Liver (tissue), 9 donors: ENCODE data around the gene TMEM108. TPM values are rescaled to one million over a fixed set of nuclear protein-coding genes. Genes with fewer than 3 reads are reported as not detected.

Source experiments
- DNase-seq: peaks from one replicate; pipeline ENCODE4 v3.0.0-alpha.2; 2017; ENCODE audit warnings: low spot score
- H3K27ac ChIP-seq, 2 donors: one replicate each; pipeline ENCODE4 v1.7.0; 2013; ENCODE audit warnings: inconsistent platforms in 2 of 2, low read length in 2 of 2, control low read depth in 1 of 2, low read depth in 1 of 2, mild to moderate bottlenecking in 1 of 2
- H3K27me3 ChIP-seq, 4 donors: one replicate each; pipeline versions ENCODE4 v1.6.1 to v1.7.0; 2013; ENCODE audit warnings: low read length in 3 of 4, inconsistent platforms in 1 of 4, mild to moderate bottlenecking in 1 of 4, moderate library complexity in 1 of 4; ENCODE audit not compliant: control insufficient read depth in 4 of 4, insufficient read depth in 4 of 4
- H3K36me3 ChIP-seq, 4 donors: one replicate each; pipeline versions ENCODE4 v1.6.1 to v1.7.0; 2013; ENCODE audit warnings: low read length in 3 of 4, mild to moderate bottlenecking in 3 of 4, low read depth in 1 of 4, moderate library complexity in 1 of 4; ENCODE audit not compliant: control insufficient read depth in 4 of 4, insufficient read depth in 3 of 4
- H3K4me1 ChIP-seq, 4 donors: one replicate each; pipeline versions ENCODE4 v1.6.1 to v1.7.0; 2013; ENCODE audit warnings: low read length in 3 of 4, mild to moderate bottlenecking in 3 of 4, moderate library complexity in 1 of 4; ENCODE audit not compliant: control insufficient read depth in 4 of 4, insufficient read depth in 4 of 4
- H3K4me3 ChIP-seq, 3 donors: one replicate each; pipeline versions ENCODE4 v1.6.1 to v1.7.0; 2013; ENCODE audit warnings: low read length in 3 of 3, control low read depth in 1 of 3, low read depth in 1 of 3, mild to moderate bottlenecking in 1 of 3
- H3K9ac ChIP-seq, 2 donors: one replicate each; pipeline ENCODE4 v1.7.0; 2013; ENCODE audit warnings: low read length in 2 of 2, mild to moderate bottlenecking in 2 of 2, moderate library complexity in 2 of 2, control low read depth in 1 of 2, low read depth in 1 of 2
- H3K9me3 ChIP-seq, 4 donors: one replicate each; pipeline versions ENCODE4 v1.6.1 to v1.7.0; 2013; ENCODE audit warnings: low read length in 3 of 4; ENCODE audit not compliant: control insufficient read depth in 4 of 4
- ATF3 ChIP-seq: IDR thresholded peaks from 2 replicates; pipeline ENCODE4 v1.6.1; 2016; ENCODE audit warnings: antibody characterized with exemption
- CTCF ChIP-seq: fragments of 150-350 bp; IDR thresholded peaks from 2 replicates; pipeline ENCODE4 v1.5.1; 2017; ENCODE audit warnings: improper control_type of control experiment, low read depth, low read length; ENCODE audit not compliant: missing input control
- EGR1 ChIP-seq, 2 donors: IDR thresholded peaks; 2 replicates each; pipeline ENCODE4 v1.6.1; 2016 to 2018; ENCODE audit warnings: antibody characterized with exemption in 2 of 2, low read depth in 2 of 2
- FOXA1 ChIP-seq: IDR thresholded peaks from 2 replicates; pipeline ENCODE4 v1.6.1; 2016; ENCODE audit warnings: antibody characterized with exemption
- FOXA2 ChIP-seq: IDR thresholded peaks from 2 replicates; pipeline ENCODE4 v1.6.1; 2016; ENCODE audit warnings: antibody characterized with exemption
- GABPA ChIP-seq, 2 donors: IDR thresholded peaks in 1 of 2; conservative IDR thresholded peaks in 1 of 2; 2 replicates each; pipeline ENCODE4 v1.6.1; 2016; ENCODE audit warnings: antibody characterized with exemption in 2 of 2, mild to moderate bottlenecking in 1 of 2, moderate library complexity in 1 of 2
- HNF4A ChIP-seq, 2 donors: conservative IDR thresholded peaks; 2 replicates each; pipeline ENCODE4 v1.6.1; 2016; ENCODE audit warnings: antibody characterized with exemption in 2 of 2, mild to moderate bottlenecking in 2 of 2
- HNF4G ChIP-seq: IDR thresholded peaks from 2 replicates; pipeline ENCODE4 v1.6.1; 2016; ENCODE audit warnings: antibody characterized with exemption
- JUND ChIP-seq, 2 donors: IDR thresholded peaks; 2 replicates each; pipeline ENCODE4 v1.6.1; 2016; ENCODE audit warnings: antibody characterized with exemption in 2 of 2
- NR2F2 ChIP-seq: IDR thresholded peaks from 2 replicates; pipeline ENCODE4 v1.6.1; 2016; ENCODE audit warnings: antibody characterized with exemption
- RAD21 ChIP-seq, 2 donors: IDR thresholded peaks; 2 replicates each; pipeline ENCODE4 v1.6.1; 2016; ENCODE audit warnings: antibody characterized with exemption in 2 of 2, mild to moderate bottlenecking in 2 of 2
- RXRA ChIP-seq, 2 donors: IDR thresholded peaks; 2 replicates each; pipeline ENCODE4 v1.6.1; 2017 to 2018; ENCODE audit warnings: antibody characterized with exemption in 2 of 2, mild to moderate bottlenecking in 1 of 2
- SP1 ChIP-seq: IDR thresholded peaks from 2 replicates; pipeline ENCODE4 v1.6.1; 2018; ENCODE audit warnings: antibody characterized with exemption, mild to moderate bottlenecking
- TAF1 ChIP-seq: conservative IDR thresholded peaks from 2 replicates; pipeline ENCODE4 v1.6.1; 2016; ENCODE audit warnings: antibody characterized with exemption, mild to moderate bottlenecking
- YY1 ChIP-seq: IDR thresholded peaks from 2 replicates; pipeline ENCODE4 v1.6.1; 2016; ENCODE audit warnings: antibody characterized with exemption, mild to moderate bottlenecking
- ZBTB33 ChIP-seq: IDR thresholded peaks from 2 replicates; pipeline ENCODE4 v1.6.1; 2016; ENCODE audit warnings: antibody characterized with exemption
- WGBS: extraction: QIAGEN DNeasy Blood & Tissue Kit; methylation state at CpG from one replicate; pipeline ENCODE4 v1.1.7; 2013; 5-methylcytosine and 5-hydroxymethylcytosine counted together
- polyA plus RNA-seq, 2 donors: library from polyadenylated mRNA; stranded (reverse) in 1 of 2; unstranded in 1 of 2; fragments of 200-250 nt in 1 of 2; fragments of >200 nt in 1 of 2; fragmentation: Nextera tagmentation in 1 of 2; extraction: Ambion mirVana in 1 of 2; gene quantifications; one replicate each; pipeline versions ENCODE4 v1.2.1 to v1.2.3, GENCODE V29; 2013 to 2015
- total RNA-seq, 2 donors: library from RNA; depleted of rRNA; stranded (reverse); fragments of >200 nt; gene quantifications; one replicate each; pipeline ENCODE4 v1.2.3, GENCODE V29; 2014
- TF ChIP-seq, protein P1 (sequence below): IDR thresholded peaks from 2 replicates; pipeline ENCODE4 v1.6.1; 2016; ENCODE audit warnings: antibody characterized with exemption
- TF ChIP-seq, protein P2 (sequence below): IDR thresholded peaks from 2 replicates; pipeline ENCODE4 v1.6.1; 2016; ENCODE audit warnings: antibody characterized with exemption, mild to moderate bottlenecking
- donor health status: healthy.
- donor health status: healthy.
- donor health status: healthy.
- donor health status: healthy.
- donor health status: healthy.

TMEM108 gene
- total and polyA plus RNA-seq, 4 donors, result 0.05 to 0.10 TPM; not detected in 2

DNA sequence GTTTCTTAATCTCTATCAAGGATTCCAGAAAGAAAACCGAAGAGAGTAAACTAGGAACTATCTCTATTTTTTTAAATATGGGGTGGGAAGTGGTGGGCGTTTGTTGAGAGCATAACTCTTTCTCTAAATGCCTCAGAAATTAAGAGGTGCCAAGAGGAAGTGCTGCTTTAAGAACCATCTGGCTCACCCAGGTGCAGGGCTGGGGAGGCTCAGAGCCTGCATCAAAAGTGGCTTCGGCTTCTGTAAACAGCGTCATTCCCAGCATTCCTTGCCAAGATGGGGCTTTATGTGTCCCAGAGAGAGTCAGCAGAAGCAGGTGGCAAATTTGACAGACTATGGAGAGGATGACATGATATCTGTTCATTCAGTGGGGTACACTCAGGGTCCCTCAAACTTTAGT, 238.4 kb downstream of the TMEM108 start:
- WGBS, result 63% methylated on average over 4 of the region's 4 CpGs
- Histone ChIP-seq H3K27me3 (no peaks in the 10 kb centered on the region), H3K4me1 (no peaks in the 10 kb centered on the region), H3K27ac (no peak overlapping the region), H3K4me3 (no peak overlapping the region), H3K9ac (no peak overlapping the region), H3K9me3 (no peaks in the 10 kb centered on the region), H3K36me3 (no peaks in the 10 kb centered on the region)
- no peak for DNase-seq
- no peak for TF ChIP-seq GABPA (IDR thresholded peaks at IDR 0.05 in 1 of 2, conservative IDR thresholded peaks at IDR 0.05 in 1 of 2)
- TF ChIP-seq SP1, result no peak
- no peak for TF ChIP-seq FOXA1
- TF ChIP-seq, protein P1, sequence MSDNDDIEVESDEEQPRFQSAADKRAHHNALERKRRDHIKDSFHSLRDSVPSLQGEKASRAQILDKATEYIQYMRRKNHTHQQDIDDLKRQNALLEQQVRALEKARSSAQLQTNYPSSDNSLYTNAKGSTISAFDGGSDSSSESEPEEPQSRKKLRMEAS, result no peak
- no peak for TF ChIP-seq CTCF
- TF ChIP-seq FOXA2, result no peak
- TF ChIP-seq YY1, result no peak
- TF ChIP-seq, protein P2, sequence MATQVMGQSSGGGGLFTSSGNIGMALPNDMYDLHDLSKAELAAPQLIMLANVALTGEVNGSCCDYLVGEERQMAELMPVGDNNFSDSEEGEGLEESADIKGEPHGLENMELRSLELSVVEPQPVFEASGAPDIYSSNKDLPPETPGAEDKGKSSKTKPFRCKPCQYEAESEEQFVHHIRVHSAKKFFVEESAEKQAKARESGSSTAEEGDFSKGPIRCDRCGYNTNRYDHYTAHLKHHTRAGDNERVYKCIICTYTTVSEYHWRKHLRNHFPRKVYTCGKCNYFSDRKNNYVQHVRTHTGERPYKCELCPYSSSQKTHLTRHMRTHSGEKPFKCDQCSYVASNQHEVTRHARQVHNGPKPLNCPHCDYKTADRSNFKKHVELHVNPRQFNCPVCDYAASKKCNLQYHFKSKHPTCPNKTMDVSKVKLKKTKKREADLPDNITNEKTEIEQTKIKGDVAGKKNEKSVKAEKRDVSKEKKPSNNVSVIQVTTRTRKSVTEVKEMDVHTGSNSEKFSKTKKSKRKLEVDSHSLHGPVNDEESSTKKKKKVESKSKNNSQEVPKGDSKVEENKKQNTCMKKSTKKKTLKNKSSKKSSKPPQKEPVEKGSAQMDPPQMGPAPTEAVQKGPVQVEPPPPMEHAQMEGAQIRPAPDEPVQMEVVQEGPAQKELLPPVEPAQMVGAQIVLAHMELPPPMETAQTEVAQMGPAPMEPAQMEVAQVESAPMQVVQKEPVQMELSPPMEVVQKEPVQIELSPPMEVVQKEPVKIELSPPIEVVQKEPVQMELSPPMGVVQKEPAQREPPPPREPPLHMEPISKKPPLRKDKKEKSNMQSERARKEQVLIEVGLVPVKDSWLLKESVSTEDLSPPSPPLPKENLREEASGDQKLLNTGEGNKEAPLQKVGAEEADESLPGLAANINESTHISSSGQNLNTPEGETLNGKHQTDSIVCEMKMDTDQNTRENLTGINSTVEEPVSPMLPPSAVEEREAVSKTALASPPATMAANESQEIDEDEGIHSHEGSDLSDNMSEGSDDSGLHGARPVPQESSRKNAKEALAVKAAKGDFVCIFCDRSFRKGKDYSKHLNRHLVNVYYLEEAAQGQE, result no peak
- TF ChIP-seq TAF1, result no peak
- no peak for TF ChIP-seq HNF4A (conservative IDR thresholded peaks at IDR 0.05)
- TF ChIP-seq RAD21 (IDR thresholded peaks at IDR 0.05), result no peak
- no peak for TF ChIP-seq NR2F2
- no peak for TF ChIP-seq ATF3
- no peak for TF ChIP-seq EGR1 (IDR thresholded peaks at IDR 0.05; ENCODE audit: low read depth in 2 of 2)
- no peak for TF ChIP-seq JUND (IDR thresholded peaks at IDR 0.05)
- no peak for TF ChIP-seq RXRA (IDR thresholded peaks at IDR 0.05)
- TF ChIP-seq ZBTB33, result no peak
- no peak for TF ChIP-seq HNF4G
